NOMO-1 treated with DMSO at 0.1 percent for 48 hours (cell line): ENCODE data around the gene ABCA12.
"Not testable (repeated sequence)": the region's sequence is repeated elsewhere in the genome, so short reads cannot be mapped to it uniquely, and the experiment has no call there.

Experiments used
- DNase-seq: peaks from one replicate; lab custom pipeline; 2025; ENCODE audit not compliant: unreplicated experiment; lab: John Stamatoyannopoulos, UW

The ABCA12 gene

GRCh38 chr2:215138479-215138878, at the start of gene ABCA12:
Gene ABCA12, minus strand, starts transcription at chr2:215138626. Its CDS starts 418 bp downstream, at chr2:215138208.
- DNase-seq, result no peak

GRCh38 chr2:215188078-215188477, 49.7 kb upstream of the ABCA12 start:
- no peak for DNase-seq

DNA sequence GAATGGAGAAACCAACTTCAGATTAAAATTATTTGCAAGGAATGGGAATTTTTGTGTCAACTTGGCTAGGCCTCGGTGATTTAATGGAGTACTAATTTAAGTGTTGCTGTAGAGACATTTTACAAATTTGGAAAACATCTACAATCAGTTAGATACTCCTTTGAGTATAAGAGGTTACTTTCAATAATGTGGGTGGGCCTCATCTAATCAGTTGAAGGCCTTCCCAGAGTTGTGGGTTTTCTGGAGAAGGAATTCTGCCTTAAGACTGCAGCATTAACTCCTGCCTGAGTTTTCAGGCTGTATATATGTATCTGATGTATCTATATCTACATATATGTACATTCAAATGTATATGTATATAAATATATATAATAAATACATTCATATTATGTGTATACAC, 47.6 kb upstream of the ABCA12 start:
- DNase-seq, result no peak

DNA sequence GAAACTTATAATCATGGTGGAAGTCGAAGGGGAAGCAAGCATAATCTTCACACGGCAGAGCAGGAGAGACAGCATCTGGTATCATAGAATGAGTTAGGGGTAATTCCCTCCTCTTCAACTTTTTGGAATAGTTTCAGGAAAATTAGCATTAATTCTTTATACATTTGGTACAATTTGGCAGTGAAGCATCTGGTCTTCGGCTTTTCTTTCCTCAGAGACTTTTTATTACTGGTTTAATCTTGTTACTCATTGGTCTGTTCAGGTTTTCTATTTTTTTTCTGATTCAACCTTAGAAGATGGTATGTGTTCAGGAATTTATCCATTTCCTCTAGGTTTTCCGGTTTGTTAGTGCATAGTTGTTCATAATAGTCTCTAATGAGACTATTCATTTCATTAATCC, 39.7 kb upstream of the ABCA12 start:
- DNase-seq, result no peak

GRCh38 chr2:215171796-215172195, 33.4 kb upstream of the ABCA12 start:
- DNase-seq, result no peak

GRCh38 chr2:215171151-215171550, 32.7 kb upstream of the ABCA12 start:
- peak; percentile 6 for DNase-seq

DNA sequence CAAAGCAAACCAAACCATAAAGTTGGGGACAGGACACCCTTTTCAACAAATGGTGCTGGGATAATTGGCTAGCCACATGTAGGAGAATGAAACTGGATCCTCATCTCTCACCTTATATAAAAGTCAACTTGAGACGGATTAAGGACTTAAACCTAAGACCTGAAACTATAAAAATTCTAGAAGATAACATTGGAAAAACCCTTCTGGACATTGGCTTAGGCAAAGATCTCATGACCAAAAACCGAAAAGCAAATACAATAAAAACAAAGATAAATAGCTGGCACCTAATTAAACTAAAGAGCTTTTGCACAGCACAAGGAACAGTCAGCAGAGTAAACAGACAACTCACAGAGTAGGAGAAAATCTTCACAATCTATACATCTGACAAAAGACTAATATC, 28.1 kb upstream of the ABCA12 start:
- DNase-seq, result not testable (repeated sequence)

- DNase-seq, result not testable (repeated sequence)
Observed at GRCh38 chr2:215163319-215163718, 24.9 kb upstream of the ABCA12 start.

GRCh38 chr2:215161301-215161829, 22.9 kb upstream of the ABCA12 start:
- no peak for DNase-seq

GRCh38 chr2:215160081-215160480, 21.7 kb upstream of the ABCA12 start:
- no peak for DNase-seq

DNA sequence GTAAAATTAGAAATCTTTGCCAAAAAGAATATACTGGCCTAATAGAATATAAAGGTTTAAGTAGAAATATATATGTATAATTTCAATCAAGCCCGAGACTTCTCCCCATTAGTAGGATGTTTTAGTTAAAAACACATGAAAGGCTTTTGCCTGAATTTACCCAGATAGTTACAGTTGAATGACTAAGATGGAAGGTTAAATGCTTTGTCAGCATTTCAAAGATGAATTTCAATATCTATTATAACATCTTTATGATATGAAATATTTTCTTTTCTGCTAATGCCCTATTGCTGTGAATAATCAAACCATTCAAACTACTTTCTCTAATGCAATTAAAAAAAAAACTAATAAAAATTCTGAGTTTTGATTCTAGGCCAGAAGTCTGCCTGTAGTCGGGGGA, 18.0 kb upstream of the ABCA12 start:
- no peak for DNase-seq

- DNase-seq, result no peak
Observed at GRCh38 chr2:215149894-215150293, 11.5 kb upstream of the ABCA12 start.

GRCh38 chr2:215149486-215149885, 11.1 kb upstream of the ABCA12 start:
- no peak for DNase-seq

GRCh38 chr2:215149060-215149459, 10.6 kb upstream of the ABCA12 start:
- no peak for DNase-seq

DNA sequence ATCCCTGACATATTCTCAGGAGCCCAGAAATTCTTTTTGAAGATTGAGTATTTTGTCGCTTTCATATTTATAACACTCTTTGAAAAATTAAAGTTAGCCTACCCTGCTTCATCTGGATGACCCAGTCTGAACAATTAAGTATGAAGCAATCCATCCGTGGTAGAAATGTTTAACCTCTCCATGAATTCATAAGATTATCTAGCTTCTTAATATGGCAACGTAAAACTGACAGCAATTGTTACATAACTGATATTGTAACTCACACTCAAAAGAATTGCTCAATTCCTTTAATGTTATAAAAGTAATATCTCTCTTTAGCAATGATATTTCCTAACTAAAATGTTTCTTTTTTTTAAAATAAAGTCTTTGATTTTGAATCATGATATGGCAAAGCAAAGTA, 7.2 kb upstream of the ABCA12 start:
- no peak for DNase-seq

GRCh38 chr2:215144106-215144875, 5.9 kb upstream of the ABCA12 start:
- no peak for DNase-seq

DNA sequence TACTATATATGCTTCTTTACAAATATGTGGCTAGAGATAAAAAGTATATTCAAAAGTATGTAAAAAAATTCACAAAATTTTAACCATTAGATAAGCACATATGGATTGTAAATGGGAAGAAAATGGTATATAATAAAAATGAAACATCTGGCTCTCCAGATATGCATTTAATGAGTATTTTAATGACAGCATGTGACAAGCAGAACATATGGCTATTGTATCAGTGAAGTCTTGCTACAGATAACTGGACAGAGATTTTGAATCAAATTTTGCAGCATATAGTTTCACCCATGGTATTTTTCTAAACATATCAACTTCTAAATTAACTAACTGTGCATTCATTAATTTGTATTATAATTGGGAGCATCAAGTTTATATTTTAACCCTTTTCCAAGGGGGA, 5.0 kb upstream of the ABCA12 start:
- no peak for DNase-seq

- DNase-seq, result no peak
Observed at GRCh38 chr2:215141706-215142105, 3.3 kb upstream of the ABCA12 start.

DNA sequence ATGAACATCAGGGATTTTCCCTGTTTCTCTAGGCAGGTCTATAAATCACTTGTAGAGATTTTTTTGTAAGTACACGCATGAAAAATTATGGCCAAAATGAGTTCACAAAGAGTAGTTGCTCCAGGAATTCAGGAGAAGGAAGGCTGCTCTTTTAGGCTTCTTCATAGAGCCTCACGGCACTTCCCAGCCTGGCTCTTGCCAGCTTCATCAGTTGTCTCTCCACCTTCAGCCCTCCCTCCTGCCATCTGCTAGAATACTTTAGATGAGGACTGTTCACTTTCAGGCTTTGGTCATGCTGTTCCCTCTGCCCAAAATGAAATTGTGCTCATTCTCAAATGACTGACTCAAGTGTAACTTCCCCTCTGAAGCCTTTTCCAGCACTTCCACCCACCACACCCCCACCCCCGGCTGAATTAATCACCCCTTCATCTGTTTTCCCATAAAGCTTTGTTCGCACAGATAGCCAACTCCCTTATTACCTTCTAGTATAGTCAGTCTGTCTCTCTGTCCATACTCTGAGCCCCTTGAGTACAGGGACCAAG, 1.8 kb upstream of the ABCA12 start:
- no peak for DNase-seq

GRCh38 chr2:215137741-215138340, 585 bp downstream of the ABCA12 start:
- no peak for DNase-seq

DNA sequence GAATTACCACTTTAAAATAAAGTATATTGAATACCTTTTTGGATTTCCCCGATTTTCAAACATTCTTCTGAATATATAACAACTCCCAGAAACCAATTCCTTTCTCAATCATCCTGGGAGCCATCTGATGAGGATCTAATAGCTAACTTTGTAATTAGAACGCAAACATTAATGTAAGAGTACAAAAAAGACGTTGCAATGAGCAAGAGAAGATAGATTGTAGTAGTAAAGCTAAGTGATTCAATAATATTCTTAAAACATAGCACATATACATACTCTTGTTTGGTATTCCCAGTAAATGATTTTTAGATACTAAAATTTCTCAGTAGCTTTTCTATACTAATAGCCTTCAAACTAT, 1.1 kb downstream of the ABCA12 start:
- no peak for DNase-seq

DNA sequence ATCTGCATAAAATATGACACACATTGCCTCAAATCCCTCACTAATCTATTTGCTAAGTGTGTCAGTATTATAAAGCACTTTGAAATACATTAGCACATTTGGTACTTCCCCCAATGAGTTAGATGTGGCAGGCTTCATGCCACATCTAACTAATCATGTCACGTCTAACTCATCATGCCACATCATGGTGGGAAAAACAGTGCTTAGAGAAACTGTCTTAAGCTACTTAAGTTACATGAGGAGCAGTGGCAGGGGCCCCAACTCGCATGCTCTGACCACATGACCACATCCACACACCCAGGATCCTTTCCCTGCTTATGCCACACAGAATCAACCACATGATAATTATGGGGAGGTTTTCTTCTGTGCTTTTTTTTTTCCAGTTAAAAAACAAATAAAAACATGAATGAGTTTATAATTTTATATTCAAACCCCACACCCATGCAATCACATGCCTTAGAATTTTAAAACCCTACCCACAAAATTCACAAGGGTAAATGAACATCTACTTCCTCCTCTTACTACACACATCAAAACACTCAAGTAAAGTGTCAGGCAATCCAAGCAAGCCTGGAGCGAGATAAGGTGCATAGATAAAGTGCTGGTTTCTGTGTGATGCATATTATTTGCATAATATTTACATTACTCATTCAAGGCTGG, 1.6 kb downstream of the ABCA12 start:
- DNase-seq, result no peak
